Measurements from ENCODE around the gene LIN54. TPM values are rescaled to one million over a fixed set of nuclear protein-coding genes. Genes with fewer than 3 reads are reported as not detected.

The LIN54 gene
- total RNA-seq, 1 experiment from 2014 or later, result 16.4 TPM

- intact Hi-C loops (cut with micrococcal nuclease; ENCODE audit: unreplicated experiment), result no loop called here
- Mint-ChIP-seq H3K4me1 (ENCODE audit: low read depth, unreplicated experiment) (peaks cover 9% of the 10 kb centered on the region), H3K27ac (ENCODE audit: unreplicated experiment) (no peak overlapping the region), H3K36me3 (ENCODE audit: insufficient read depth, unreplicated experiment) (no peaks in the 10 kb centered on the region), H3K9me3 (ENCODE audit: low read depth, unreplicated experiment) (no peaks in the 10 kb centered on the region), H3K4me3 (ENCODE audit: low read depth, unreplicated experiment) (no peak overlapping the region), H3K27me3 (ENCODE audit: unreplicated experiment) (no peaks in the 10 kb centered on the region)
- BruUV-seq (replicated peaks), result no TSS peak
- TF ChIP-seq CTCF (IDR thresholded peaks at IDR 0.05; ENCODE audit: unreplicated experiment), result no peak
- DNase-seq, result no peak
- CTCF ChIA-PET, result no interaction called here
Observed at GRCh38 chr4:82951196-82951595, 59.4 kb downstream of the LIN54 start.

- Mint-ChIP-seq H3K4me3 (ENCODE audit: low read depth, unreplicated experiment) (no peak overlapping the region), H3K27me3 (ENCODE audit: unreplicated experiment) (no peaks in the 10 kb centered on the region), H3K27ac (ENCODE audit: unreplicated experiment) (no peak overlapping the region), H3K36me3 (ENCODE audit: insufficient read depth, unreplicated experiment) (no peaks in the 10 kb centered on the region), H3K4me1 (ENCODE audit: low read depth, unreplicated experiment) (peaks cover 9% of the 10 kb centered on the region), H3K9me3 (ENCODE audit: low read depth, unreplicated experiment) (no peaks in the 10 kb centered on the region)
- no TSS peak for BruUV-seq (replicated peaks)
- no peak for TF ChIP-seq CTCF (IDR thresholded peaks at IDR 0.05; ENCODE audit: unreplicated experiment)
- no peak for DNase-seq
- intact Hi-C loops (cut with micrococcal nuclease; ENCODE audit: unreplicated experiment), result loop anchor here (1.0 kb wide), 1 partner anchor 13 kb away; no protein-coding TSS in a partner anchor
- CTCF ChIA-PET, result no interaction called here
Observed at GRCh38 chr4:82948647-82949204, 61.9 kb downstream of the LIN54 start.

GRCh38 chr4:82947498-82947897 is 63.1 kb downstream of the LIN54 start:
- no peak for TF ChIP-seq CTCF (IDR thresholded peaks at IDR 0.05; ENCODE audit: unreplicated experiment)

GRCh38 chr4:82939414-82939813 is 71.2 kb downstream of the LIN54 start:
- H3K27me3 Mint-ChIP-seq (ENCODE audit: unreplicated experiment), result no peaks in the 10 kb centered on the region
- BruUV-seq (replicated peaks), result no TSS peak

More at GRCh38 chr4:82947498-82947897, 63.1 kb downstream of the LIN54 start:
- intact Hi-C loops (cut with micrococcal nuclease; ENCODE audit: unreplicated experiment), result no loop called here
- CTCF ChIA-PET, result no interaction called here
- Mint-ChIP-seq H3K36me3 (ENCODE audit: insufficient read depth, unreplicated experiment) (no peaks in the 10 kb centered on the region), H3K9me3 (ENCODE audit: low read depth, unreplicated experiment) (no peaks in the 10 kb centered on the region), H3K4me3 (ENCODE audit: low read depth, unreplicated experiment) (no peak overlapping the region), H3K27ac (ENCODE audit: unreplicated experiment) (no peak overlapping the region), H3K4me1 (ENCODE audit: low read depth, unreplicated experiment) (peaks cover 9% of the 10 kb centered on the region), H3K27me3 (ENCODE audit: unreplicated experiment) (no peaks in the 10 kb centered on the region)
- no TSS peak for BruUV-seq (replicated peaks)
- no peak for DNase-seq

More at GRCh38 chr4:82939414-82939813, 71.2 kb downstream of the LIN54 start:
- Mint-ChIP-seq H3K4me1 (ENCODE audit: low read depth, unreplicated experiment) (no peaks in the 10 kb centered on the region), H3K27ac (ENCODE audit: unreplicated experiment) (no peak overlapping the region), H3K4me3 (ENCODE audit: low read depth, unreplicated experiment) (no peak overlapping the region), H3K9me3 (ENCODE audit: low read depth, unreplicated experiment) (no peaks in the 10 kb centered on the region), H3K36me3 (ENCODE audit: insufficient read depth, unreplicated experiment) (peaks cover 7% of the 10 kb centered on the region)
- DNase-seq, result no peak
- intact Hi-C loops (cut with micrococcal nuclease; ENCODE audit: unreplicated experiment), result no loop called here
- CTCF ChIA-PET, result no interaction called here
- no peak for TF ChIP-seq CTCF (IDR thresholded peaks at IDR 0.05; ENCODE audit: unreplicated experiment)
